ENCODE results near the gene ST8SIA6. TPM values are rescaled to one million over a fixed set of nuclear protein-coding genes. Genes with fewer than 3 reads are reported as not detected.

The ST8SIA6 gene
- total RNA-seq, 3 donors from 2014 or later (not counting 1 experiment from before 2014, with no cell fraction given): 12.2 to 19.7 (median 12.5) TPM

DNA sequence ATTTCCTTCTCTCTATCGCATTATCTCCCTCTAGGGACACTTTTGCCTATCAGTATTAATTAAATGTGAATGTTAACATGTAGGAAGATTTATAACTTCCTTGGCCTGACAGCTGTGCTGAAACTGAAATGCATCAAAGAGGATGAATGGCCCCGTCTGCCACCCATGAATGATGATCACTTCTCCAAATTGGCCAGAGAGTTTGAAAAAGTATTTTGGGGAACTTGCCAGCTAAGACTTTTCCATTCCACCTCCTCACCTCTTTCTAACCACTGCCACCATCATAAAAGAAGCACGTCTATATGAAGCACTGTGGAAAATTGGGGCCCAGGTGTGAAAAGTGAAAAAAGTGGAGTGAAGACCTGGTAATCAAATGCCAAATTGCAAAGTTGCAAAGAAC, 25.4 kb upstream of the ST8SIA6 start:
- 60% methylated on average over 1 of the region's 3 CpGs for WGBS (ENCODE audit: insufficient coverage)
- no peaks in the 10 kb centered on the region for H3K36me3 ChIP-seq (ENCODE audit: control insufficient read depth, insufficient read depth, low read length)
- TF ChIP-seq, protein P1, sequence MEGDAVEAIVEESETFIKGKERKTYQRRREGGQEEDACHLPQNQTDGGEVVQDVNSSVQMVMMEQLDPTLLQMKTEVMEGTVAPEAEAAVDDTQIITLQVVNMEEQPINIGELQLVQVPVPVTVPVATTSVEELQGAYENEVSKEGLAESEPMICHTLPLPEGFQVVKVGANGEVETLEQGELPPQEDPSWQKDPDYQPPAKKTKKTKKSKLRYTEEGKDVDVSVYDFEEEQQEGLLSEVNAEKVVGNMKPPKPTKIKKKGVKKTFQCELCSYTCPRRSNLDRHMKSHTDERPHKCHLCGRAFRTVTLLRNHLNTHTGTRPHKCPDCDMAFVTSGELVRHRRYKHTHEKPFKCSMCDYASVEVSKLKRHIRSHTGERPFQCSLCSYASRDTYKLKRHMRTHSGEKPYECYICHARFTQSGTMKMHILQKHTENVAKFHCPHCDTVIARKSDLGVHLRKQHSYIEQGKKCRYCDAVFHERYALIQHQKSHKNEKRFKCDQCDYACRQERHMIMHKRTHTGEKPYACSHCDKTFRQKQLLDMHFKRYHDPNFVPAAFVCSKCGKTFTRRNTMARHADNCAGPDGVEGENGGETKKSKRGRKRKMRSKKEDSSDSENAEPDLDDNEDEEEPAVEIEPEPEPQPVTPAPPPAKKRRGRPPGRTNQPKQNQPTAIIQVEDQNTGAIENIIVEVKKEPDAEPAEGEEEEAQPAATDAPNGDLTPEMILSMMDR (IDR thresholded peaks at IDR 0.05): no peak
- intact Hi-C loops (cut with micrococcal nuclease): no loop called here
- H3K27ac Mint-ChIP-seq: no peak overlapping the region
- ATAC-seq (no peak), DNase-seq (no peak)
- H3K27me3 Mint-ChIP-seq (ENCODE audit: low read depth in 2 of 2): peaks cover 0 to 3% of the 10 kb centered on the region in 2 donors
- no peak overlapping the region for H3K4me3 Mint-ChIP-seq
- H3K4me3 ChIP-seq (ENCODE audit: low read length): no peak overlapping the region
- H3K36me3 Mint-ChIP-seq: no peaks in the 10 kb centered on the region
- no peak overlapping the region for H3K27ac ChIP-seq (ENCODE audit: low read length)
- peaks cover 0 to 2% of the 10 kb centered on the region in 2 donors for H3K9me3 Mint-ChIP-seq
- no peaks in the 10 kb centered on the region for H3K4me1 ChIP-seq (ENCODE audit: control insufficient read depth, insufficient read depth, low read length)
- H3K9me3 ChIP-seq (ENCODE audit: control insufficient read depth, insufficient read depth, low read length): peaks cover 9% of the 10 kb centered on the region
- H3K27me3 ChIP-seq (ENCODE audit: control insufficient read depth, insufficient read depth, low read length): no peaks in the 10 kb centered on the region
- H3K4me1 Mint-ChIP-seq: peaks cover 0 to 3% of the 10 kb centered on the region in 2 donors

DNA sequence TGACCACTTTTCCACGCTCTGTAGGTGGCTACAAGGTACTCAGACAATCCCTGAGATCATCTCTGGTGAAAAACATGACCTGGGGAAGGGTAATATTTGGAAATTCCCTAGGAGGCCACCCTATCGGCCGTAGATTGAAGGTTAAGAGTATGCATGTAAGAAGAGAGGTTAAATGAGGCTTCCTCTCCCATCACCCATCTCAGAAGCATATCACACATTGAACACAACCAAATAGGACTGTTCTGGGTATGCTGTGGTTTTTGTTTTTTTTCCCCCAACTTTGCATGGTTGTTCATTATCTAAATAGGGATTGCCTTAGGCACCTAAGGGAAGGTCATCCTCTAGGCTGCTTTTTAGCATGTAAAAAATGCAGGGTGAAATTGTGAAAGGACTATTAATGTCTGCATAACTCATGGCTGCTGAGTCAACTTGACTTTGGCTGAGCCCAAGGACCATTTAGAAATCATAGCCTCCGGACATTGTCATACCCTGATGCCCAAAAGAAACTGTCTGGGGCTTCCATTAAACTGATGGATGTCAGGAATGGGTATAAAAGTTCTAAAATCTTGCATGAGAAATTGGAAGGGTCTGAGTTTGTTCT, 24.7 kb upstream of the ST8SIA6 start:
- no peaks in the 10 kb centered on the region for H3K36me3 ChIP-seq (ENCODE audit: control insufficient read depth, insufficient read depth, low read length)

DNA sequence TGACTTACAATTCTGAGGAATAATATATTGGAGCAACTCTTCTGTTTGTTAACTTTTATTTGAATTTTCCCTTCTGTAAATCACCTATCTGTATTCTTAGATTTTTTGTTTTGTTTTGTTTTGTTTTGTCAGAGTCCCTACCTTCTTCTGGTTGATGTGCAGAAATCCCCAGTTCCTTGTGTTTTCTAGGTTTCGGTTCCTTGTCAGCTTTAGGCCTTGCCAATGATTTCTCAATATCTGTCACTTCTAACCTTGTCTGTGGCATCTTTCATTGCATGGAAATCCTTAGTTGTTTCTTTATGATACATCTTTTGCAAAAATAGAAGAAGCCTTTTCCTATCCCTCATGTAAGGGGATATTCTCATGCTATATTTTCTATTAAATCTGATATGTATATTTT, 21.7 kb upstream of the ST8SIA6 start:
- Histone ChIP-seq H3K4me1 (ENCODE audit: control insufficient read depth, insufficient read depth, low read length) (no peaks in the 10 kb centered on the region), H3K27ac (ENCODE audit: low read length) (no peak overlapping the region), H3K9me3 (ENCODE audit: control insufficient read depth, insufficient read depth, low read length) (peaks cover 1% of the 10 kb centered on the region), H3K36me3 (ENCODE audit: control insufficient read depth, insufficient read depth, low read length) (no peaks in the 10 kb centered on the region), H3K27me3 (ENCODE audit: control insufficient read depth, insufficient read depth, low read length) (no peaks in the 10 kb centered on the region), H3K4me3 (ENCODE audit: low read length) (no peak overlapping the region)
- peaks cover 0 to under 1% of the 10 kb centered on the region in 2 donors for H3K9me3 Mint-ChIP-seq
- no peak overlapping the region for H3K4me3 Mint-ChIP-seq
- H3K27me3 Mint-ChIP-seq (ENCODE audit: low read depth in 2 of 2): peaks cover 0 to 4% of the 10 kb centered on the region in 2 donors
- TF ChIP-seq, protein P1 (IDR thresholded peaks at IDR 0.05): no peak
- H3K36me3 Mint-ChIP-seq: no peaks in the 10 kb centered on the region
- intact Hi-C loops (cut with micrococcal nuclease): no loop called here
- DNase-seq (no peak), ATAC-seq (no peak)
- no peak overlapping the region for H3K27ac Mint-ChIP-seq
- WGBS (ENCODE audit: insufficient coverage): 80% methylated on average over 1 of the region's 1 CpG
- peaks cover 7 to 9% of the 10 kb centered on the region in 2 donors for H3K4me1 Mint-ChIP-seq

More for the DNA sequence above, 24.7 kb upstream of the ST8SIA6 start:
- Histone ChIP-seq H3K27ac (ENCODE audit: low read length) (no peak overlapping the region), H3K4me1 (ENCODE audit: control insufficient read depth, insufficient read depth, low read length) (no peaks in the 10 kb centered on the region), H3K4me3 (ENCODE audit: low read length) (no peak overlapping the region), H3K27me3 (ENCODE audit: control insufficient read depth, insufficient read depth, low read length) (no peaks in the 10 kb centered on the region), H3K9me3 (ENCODE audit: control insufficient read depth, insufficient read depth, low read length) (peaks cover 9% of the 10 kb centered on the region)
- intact Hi-C loops (cut with micrococcal nuclease): no loop called here
- Mint-ChIP-seq H3K9me3 (peaks cover 0 to 2% of the 10 kb centered on the region in 2 donors), H3K27ac (no peak overlapping the region), H3K36me3 (no peaks in the 10 kb centered on the region), H3K4me1 (peaks cover under 1 to 7% of the 10 kb centered on the region in 2 donors), H3K4me3 (no peak overlapping the region), H3K27me3 (ENCODE audit: low read depth in 2 of 2) (peaks cover 0 to 4% of the 10 kb centered on the region in 2 donors)
- DNase-seq: no peak
- TF ChIP-seq, protein P1 (IDR thresholded peaks at IDR 0.05): no peak
- 88% methylated on average over 2 of the region's 4 CpGs for WGBS (ENCODE audit: insufficient coverage)
- no peak for ATAC-seq

DNA sequence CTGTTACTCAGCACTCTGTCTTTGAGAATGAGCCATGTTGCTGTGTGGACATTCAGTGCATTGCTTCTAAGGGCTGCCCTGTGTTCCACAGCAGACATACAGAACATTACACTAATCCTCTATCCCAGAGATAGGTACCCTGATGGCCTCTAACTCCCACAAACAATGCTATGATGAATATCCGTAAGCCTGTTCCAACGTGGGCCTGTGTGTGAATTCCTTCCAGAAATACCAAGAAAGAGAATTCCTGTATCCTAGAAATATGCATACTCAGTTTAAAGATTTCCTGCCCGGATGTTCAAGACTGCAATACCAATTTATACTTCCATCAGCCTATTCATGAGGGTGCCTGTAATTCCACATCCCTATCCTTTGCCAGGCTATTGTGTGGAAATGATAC, 21.3 kb upstream of the ST8SIA6 start:
- no peaks in the 10 kb centered on the region for H3K9me3 ChIP-seq (ENCODE audit: control insufficient read depth, insufficient read depth, low read length)

More for the DNA sequence above, 21.3 kb upstream of the ST8SIA6 start:
- H3K27ac Mint-ChIP-seq: no peak overlapping the region
- 88% methylated on average over 3 of the region's 3 CpGs for WGBS (ENCODE audit: insufficient coverage)
- intact Hi-C loops (cut with micrococcal nuclease): no loop called here
- H3K4me3 Mint-ChIP-seq: no peak overlapping the region
- H3K27ac ChIP-seq (ENCODE audit: low read length): no peak overlapping the region
- peaks cover 7 to 9% of the 10 kb centered on the region in 2 donors for H3K4me1 Mint-ChIP-seq
- no peak overlapping the region for H3K4me3 ChIP-seq (ENCODE audit: low read length)
- H3K36me3 ChIP-seq (ENCODE audit: control insufficient read depth, insufficient read depth, low read length): no peaks in the 10 kb centered on the region
- ATAC-seq (no peak), DNase-seq (no peak)
- TF ChIP-seq, protein P1 (IDR thresholded peaks at IDR 0.05): no peak
- H3K27me3 ChIP-seq (ENCODE audit: control insufficient read depth, insufficient read depth, low read length): no peaks in the 10 kb centered on the region
- peaks cover 0 to 4% of the 10 kb centered on the region in 2 donors for H3K27me3 Mint-ChIP-seq (ENCODE audit: low read depth in 2 of 2)
- no peaks in the 10 kb centered on the region for H3K36me3 Mint-ChIP-seq
- H3K9me3 Mint-ChIP-seq: no peaks in the 10 kb centered on the region
- no peaks in the 10 kb centered on the region for H3K4me1 ChIP-seq (ENCODE audit: control insufficient read depth, insufficient read depth, low read length)

Data from natural killer cell (primary cell).